Thyroid gland (tissue), 4 donors: ENCODE measurements around the gene ZFAND3. TPM values are rescaled to one million over a fixed set of nuclear protein-coding genes. Genes with fewer than 3 reads are reported as not detected.

Experiments
- DNase-seq, 2 donors: peaks; one replicate each; pipeline ENCODE4 v3.0.0-alpha.2; 2019
- H3K27ac ChIP-seq, 3 donors: fragments of 200-600 bp; sonication (generic); 1 replicate in 2 of 3; 2 replicates in 1 of 3; pipeline ENCODE4 v1.5.1; 2016 to 2019; ENCODE audit warnings: mild to moderate bottlenecking in 1 of 3, moderate library complexity in 1 of 3
- H3K27me3 ChIP-seq: fragments of 200-600 bp; sonication (generic); one replicate; pipeline ENCODE4 v1.5.1; 2019
- H3K36me3 ChIP-seq, 2 donors: fragments of 200-600 bp; sonication (generic); one replicate each; pipeline ENCODE4 v1.5.1; 2016 to 2019
- H3K4me1 ChIP-seq, 2 donors: fragments of 200-600 bp; sonication (generic); one replicate each; pipeline ENCODE4 v1.5.1; 2017 to 2019
- H3K4me3 ChIP-seq, 3 donors: fragments of 200-600 bp; sonication (generic); replicated peaks in 1 of 3; 1 replicate in 2 of 3; 2 replicates in 1 of 3; pipeline ENCODE4 v1.5.1; 2016; ENCODE audit warnings: mild to moderate bottlenecking in 1 of 3
- H3K9me3 ChIP-seq: fragments of 200-600 bp; sonication (generic); one replicate; pipeline ENCODE4 v1.5.1; 2017
- POLR2A ChIP-seq, 2 donors: fragments of 450-650 bp; IDR thresholded peaks; one replicate each; pipeline ENCODE4 v1.6.1; 2017; ENCODE audit warnings: antibody characterized with exemption in 2 of 2, mild to moderate bottlenecking in 2 of 2, moderate library complexity in 1 of 2
- WGBS, 2 donors: methylation state at CpG; one replicate each; pipeline ENCODE4 v1.1.5; 2017; 5-methylcytosine and 5-hydroxymethylcytosine counted together
- intact Hi-C: fragments of 100-400 bp; cut with DNase I; formaldehyde crosslinking; loops from one replicate; pipeline ENCODE4 v1.15.1; 2023
- total RNA-seq, 4 donors: library from RNA; depleted of rRNA; stranded (reverse); fragments of >200 nt; gene quantifications; one replicate each; pipeline ENCODE4 v1.2.3, GENCODE V29; 2016
- TF ChIP-seq, protein P1 (sequence below), 6 experiments: fragments of 200-600 bp in 3 of 6; fragments of 450-650 bp in 3 of 6; sonication (generic) in 3 of 6; IDR thresholded peaks; one replicate each; pipeline ENCODE4 v1.5.1; 2016 to 2019; ENCODE audit warnings: antibody characterized with exemption in 6 of 6, mild to moderate bottlenecking in 2 of 6, inconsistent platforms in 1 of 6, moderate library complexity in 1 of 6

ZFAND3 gene
- total RNA-seq, 4 donors from 2014 or later = 41.3 to 57.7 (median 55.9) TPM

DNA sequence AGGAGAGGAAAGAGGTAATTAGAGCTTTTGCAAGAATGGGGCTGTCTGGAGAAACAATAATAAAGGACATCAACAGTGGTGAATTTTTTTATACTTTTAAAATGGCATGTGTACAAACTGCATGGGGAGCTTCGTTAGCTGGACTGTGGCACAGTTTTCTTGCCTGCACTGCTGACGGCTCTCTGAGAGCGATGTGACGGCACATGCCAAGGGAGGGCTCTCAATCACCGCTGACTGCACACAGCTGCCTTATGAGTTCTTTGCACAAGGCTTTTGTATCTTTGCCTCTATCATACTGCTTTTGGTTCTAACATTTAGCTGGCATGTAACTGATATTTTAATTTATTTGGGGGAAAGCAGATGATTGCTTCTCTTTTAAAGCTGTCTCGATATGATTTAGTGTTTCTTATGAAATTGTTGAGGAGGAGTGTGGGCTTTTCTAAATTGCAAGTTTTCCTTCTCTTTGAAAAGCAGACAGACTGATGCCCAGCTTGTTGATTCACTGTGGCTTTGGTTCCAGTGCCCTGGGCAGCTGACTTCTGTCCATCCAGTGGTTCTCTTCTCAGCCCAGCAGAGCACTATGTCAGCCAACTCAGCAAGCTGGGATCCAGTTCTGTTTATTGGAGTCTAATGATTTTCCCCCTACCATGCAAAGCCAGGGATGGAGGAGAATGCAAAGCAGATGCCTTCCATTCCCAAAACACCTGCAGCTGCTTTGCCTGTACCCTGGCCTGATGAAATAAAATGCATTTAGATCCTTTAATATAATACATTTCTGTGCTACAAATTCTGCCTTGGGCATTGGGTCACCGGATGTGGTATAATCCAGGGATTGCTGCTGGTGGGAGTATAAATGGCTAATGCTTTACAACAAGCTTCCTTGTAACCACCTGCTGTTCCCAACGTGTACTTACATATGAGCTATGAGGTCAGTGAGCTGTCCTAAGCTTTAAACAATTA, 323.9 kb downstream of the ZFAND3 start:
- H3K27me3 ChIP-seq = no peaks in the 10 kb centered on the region
- 49 to 59% methylated on average over 8 of the region's 8 CpGs for WGBS, 2 donors
- H3K36me3 ChIP-seq = no peaks in the 10 kb centered on the region
- intact Hi-C loops = no loop called here
- DNase-seq = peak; percentile 62 to 73
- H3K4me3 ChIP-seq = no peak overlapping the region
- TF ChIP-seq, protein P1, sequence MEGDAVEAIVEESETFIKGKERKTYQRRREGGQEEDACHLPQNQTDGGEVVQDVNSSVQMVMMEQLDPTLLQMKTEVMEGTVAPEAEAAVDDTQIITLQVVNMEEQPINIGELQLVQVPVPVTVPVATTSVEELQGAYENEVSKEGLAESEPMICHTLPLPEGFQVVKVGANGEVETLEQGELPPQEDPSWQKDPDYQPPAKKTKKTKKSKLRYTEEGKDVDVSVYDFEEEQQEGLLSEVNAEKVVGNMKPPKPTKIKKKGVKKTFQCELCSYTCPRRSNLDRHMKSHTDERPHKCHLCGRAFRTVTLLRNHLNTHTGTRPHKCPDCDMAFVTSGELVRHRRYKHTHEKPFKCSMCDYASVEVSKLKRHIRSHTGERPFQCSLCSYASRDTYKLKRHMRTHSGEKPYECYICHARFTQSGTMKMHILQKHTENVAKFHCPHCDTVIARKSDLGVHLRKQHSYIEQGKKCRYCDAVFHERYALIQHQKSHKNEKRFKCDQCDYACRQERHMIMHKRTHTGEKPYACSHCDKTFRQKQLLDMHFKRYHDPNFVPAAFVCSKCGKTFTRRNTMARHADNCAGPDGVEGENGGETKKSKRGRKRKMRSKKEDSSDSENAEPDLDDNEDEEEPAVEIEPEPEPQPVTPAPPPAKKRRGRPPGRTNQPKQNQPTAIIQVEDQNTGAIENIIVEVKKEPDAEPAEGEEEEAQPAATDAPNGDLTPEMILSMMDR (IDR thresholded peaks at IDR 0.05) = no peak
- no peaks in the 10 kb centered on the region for H3K9me3 ChIP-seq
- peaks cover 27 to 37% of the 10 kb centered on the region in 2 donors for H3K4me1 ChIP-seq
- H3K27ac ChIP-seq = no peak overlapping the region

DNA sequence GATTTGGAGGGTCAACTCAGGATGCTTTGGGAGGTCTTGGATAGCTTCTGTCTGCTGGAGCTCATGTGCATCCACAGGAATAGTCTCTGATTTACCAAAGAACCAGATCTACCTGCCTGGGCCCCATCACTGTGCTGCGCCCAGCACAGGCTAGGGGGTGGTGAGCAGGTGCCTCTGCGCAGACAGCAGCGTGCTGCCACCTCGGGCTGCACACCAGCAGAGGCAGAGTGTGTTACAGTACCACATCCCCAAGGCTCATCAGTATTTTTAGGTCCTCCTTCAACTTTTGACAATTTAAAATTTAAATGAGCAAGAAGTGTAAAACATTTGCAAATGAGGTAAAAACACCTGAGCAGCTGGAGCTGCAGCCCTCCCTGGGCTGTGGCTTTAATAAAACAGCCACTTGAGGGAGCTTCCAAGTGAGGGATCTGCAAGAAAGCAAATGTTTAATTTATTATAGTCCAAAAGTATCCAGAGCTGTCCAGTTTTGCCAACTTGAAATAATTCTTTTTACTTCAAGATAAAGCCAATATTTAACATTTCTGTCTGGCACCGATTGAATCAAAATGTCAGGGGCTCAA, 324.9 kb downstream of the ZFAND3 start:
- intact Hi-C loops = no loop called here
- Histone ChIP-seq H3K36me3 (no peaks in the 10 kb centered on the region), H3K27ac (no peak overlapping the region), H3K4me3 (no peak overlapping the region), H3K4me1 (peaks cover 27 to 47% of the 10 kb centered on the region in 2 donors), H3K27me3 (no peaks in the 10 kb centered on the region), H3K9me3 (no peaks in the 10 kb centered on the region)
- TF ChIP-seq, protein P1 (IDR thresholded peaks at IDR 0.05) = peak in 1 of 6 experiments; percentile 18
- TF ChIP-seq POLR2A (IDR thresholded peaks at IDR 0.05) = no peak
- WGBS, 2 donors = 88% methylated on average over 5 of the region's 5 CpGs
- DNase-seq = no peak

DNA sequence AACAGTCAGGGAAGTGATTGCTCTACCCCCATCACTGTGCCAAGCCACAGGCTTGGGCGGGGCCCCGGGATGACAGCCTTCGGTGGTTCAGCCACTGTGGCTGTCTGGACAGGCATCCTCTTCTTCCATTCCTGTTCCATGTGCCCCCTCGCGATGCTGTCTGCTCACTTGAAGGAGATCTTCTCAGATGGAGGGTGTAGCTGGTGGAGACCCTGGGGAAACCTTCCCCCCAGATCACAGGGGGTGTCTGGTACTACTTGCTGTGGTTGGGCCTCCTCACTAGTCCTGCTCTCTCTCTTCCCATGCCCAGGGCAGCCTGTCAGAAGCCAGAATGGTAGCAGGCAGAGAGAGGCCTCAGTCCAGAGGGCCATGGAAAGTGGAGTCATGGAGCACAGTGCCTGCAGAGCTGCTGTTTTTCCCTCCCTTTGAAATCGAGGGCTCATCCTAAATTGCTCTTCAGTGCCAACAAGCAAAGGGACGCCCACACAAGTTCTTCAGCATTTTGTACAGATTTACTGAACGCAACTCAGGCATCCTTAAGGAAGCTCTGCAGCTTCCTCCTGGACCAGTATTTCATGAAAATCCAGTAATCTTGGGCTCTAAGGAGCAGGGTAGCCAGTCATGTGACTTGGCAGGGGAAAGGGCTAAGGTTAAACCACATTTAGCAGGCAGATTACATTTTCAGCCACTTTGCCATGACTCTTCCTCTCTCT, 326.6 kb downstream of the ZFAND3 start:
- Histone ChIP-seq H3K4me3 (no peak overlapping the region), H3K27ac (no peak overlapping the region), H3K27me3 (no peaks in the 10 kb centered on the region), H3K4me1 (peaks cover 27 to 42% of the 10 kb centered on the region in 2 donors), H3K9me3 (no peaks in the 10 kb centered on the region), H3K36me3 (no peaks in the 10 kb centered on the region)
- no peak for DNase-seq
- 74 to 80% methylated on average over 8 of the region's 8 CpGs for WGBS, 2 donors
- intact Hi-C loops = no loop called here
- TF ChIP-seq, protein P1 (IDR thresholded peaks at IDR 0.05) = no peak
- TF ChIP-seq POLR2A (IDR thresholded peaks at IDR 0.05) = no peak

DNA sequence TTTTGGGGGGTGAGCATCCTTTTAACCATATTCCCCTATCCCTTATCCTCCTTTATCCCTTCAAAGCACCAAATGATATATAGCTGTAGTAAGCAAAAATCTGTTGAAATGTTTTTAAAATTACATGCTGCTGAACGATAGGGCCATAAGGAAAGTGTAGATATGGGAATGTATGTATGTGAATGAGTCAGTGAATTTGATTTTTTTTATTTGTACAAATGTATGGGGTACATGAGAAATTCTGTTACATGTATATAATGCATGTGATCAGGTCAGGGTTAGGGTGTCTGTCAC, 327.2 kb downstream of the ZFAND3 start:
- H3K4me3 ChIP-seq = no peak overlapping the region
- H3K9me3 ChIP-seq = no peaks in the 10 kb centered on the region
- WGBS, 2 donors = 88 to 92% methylated on average over 1 of the region's 1 CpG
- no peak for TF ChIP-seq POLR2A (IDR thresholded peaks at IDR 0.05)
- TF ChIP-seq, protein P1 (IDR thresholded peaks at IDR 0.05) = no peak
- peaks cover 27 to 42% of the 10 kb centered on the region in 2 donors for H3K4me1 ChIP-seq
- no peaks in the 10 kb centered on the region for H3K27me3 ChIP-seq
- DNase-seq = no peak
- no peak overlapping the region for H3K27ac ChIP-seq
- intact Hi-C loops = no loop called here
- no peaks in the 10 kb centered on the region for H3K36me3 ChIP-seq
